NCI-H524 (cell line): ENCODE results near the gene CST3.

Experiments used
- DNase-seq, 2 experiments: peaks; one replicate each; lab custom pipeline; 2025; lab: John Stamatoyannopoulos, UW

Gene CST3

GRCh38 chr20:23602241-23602640 is 35.5 kb downstream of the CST3 start:
- no peak for DNase-seq

- DNase-seq, result no peak
Observed at GRCh38 chr20:23601715-23602114, 36.0 kb downstream of the CST3 start.

- DNase-seq, result no peak
Observed at GRCh38 chr20:23598481-23598880, 39.3 kb downstream of the CST3 start.

GRCh38 chr20:23596579-23597250 is 41.0 kb downstream of the CST3 start:
- DNase-seq, result no peak

- DNase-seq, result no peak
Observed at GRCh38 chr20:23595941-23596340, 41.8 kb downstream of the CST3 start.

- DNase-seq, result peak in 1 of 2 experiments; percentile 6
Observed at GRCh38 chr20:23588434-23589403, 49.0 kb downstream of the CST3 start.

- DNase-seq, result no peak
Observed at GRCh38 chr20:23587631-23588030, 50.1 kb downstream of the CST3 start.

GRCh38 chr20:23586735-23587525 is 50.8 kb downstream of the CST3 start:
- no peak for DNase-seq

GRCh38 chr20:23585808-23586734 is 51.7 kb downstream of the CST3 start:
- DNase-seq, result no peak

GRCh38 chr20:23585449-23585807 is 52.3 kb downstream of the CST3 start:
- DNase-seq, result no peak

- no peak for DNase-seq
Observed at GRCh38 chr20:23584434-23585199, 53.1 kb downstream of the CST3 start.
